GM23248 (cell line): ENCODE measurements around the gene OR5K2. TPM values are rescaled to one million over a fixed set of nuclear protein-coding genes. Genes with fewer than 3 reads are reported as not detected.

Source experiments
- DNase-seq: peaks from one replicate; pipeline ENCODE4 v3.0.0-alpha.2; 2015
- H2AFZ ChIP-seq: fragments of 200-600 bp; sonication (generic); 2 replicates; pipeline ENCODE4 v1.6.1; 2016; ENCODE audit warnings: antibody characterized with exemption
- H3F3A ChIP-seq: fragments of 200-600 bp; sonication (generic); 2 replicates; pipeline ENCODE4 v1.6.1; 2016; ENCODE audit warnings: mild to moderate bottlenecking, antibody characterized with exemption, mixed run types; ENCODE audit not compliant: insufficient read depth
- H3K27ac ChIP-seq: fragments of 200-600 bp; sonication (generic); 2 replicates; pipeline ENCODE4 v1.5.1; 2016; ENCODE audit warnings: mild to moderate bottlenecking
- H3K27me3 ChIP-seq: fragments of 200-600 bp; sonication (generic); replicated peaks from 2 replicates; pipeline ENCODE4 v1.6.1; 2016; ENCODE audit warnings: mild to moderate bottlenecking; ENCODE audit not compliant: insufficient read depth
- H3K36me3 ChIP-seq: fragments of 200-600 bp; sonication (generic); 2 replicates; pipeline ENCODE4 v1.6.1; 2016; ENCODE audit warnings: low read depth, mild to moderate bottlenecking
- H3K4me1 ChIP-seq: fragments of 200-600 bp; sonication (generic); 2 replicates; pipeline ENCODE4 v1.6.1; 2016; ENCODE audit warnings: mild to moderate bottlenecking; ENCODE audit not compliant: insufficient read depth
- H3K4me2 ChIP-seq: fragments of 200-600 bp; sonication (generic); one replicate; pipeline ENCODE4 v1.6.1; 2016; ENCODE audit warnings: mild to moderate bottlenecking; ENCODE audit not compliant: unreplicated experiment
- H3K4me3 ChIP-seq: fragments of 200-600 bp; sonication (generic); 2 replicates; pipeline ENCODE4 v1.5.1; 2016; ENCODE audit warnings: mild to moderate bottlenecking
- H3K79me2 ChIP-seq: fragments of 200-600 bp; sonication (generic); 2 replicates; pipeline ENCODE4 v1.6.1; 2016; ENCODE audit warnings: mild to moderate bottlenecking; ENCODE audit not compliant: insufficient read depth
- H3K9ac ChIP-seq: fragments of 200-600 bp; sonication (generic); 2 replicates; pipeline ENCODE4 v1.6.1; 2016; ENCODE audit warnings: mild to moderate bottlenecking
- H3K9me2 ChIP-seq: fragments of 200-600 bp; sonication (generic); 2 replicates; pipeline ENCODE4 v1.6.1; 2016; ENCODE audit warnings: mixed run types, mild to moderate bottlenecking, moderate library complexity; ENCODE audit not compliant: insufficient read depth
- H3K9me3 ChIP-seq: fragments of 200-600 bp; sonication (generic); one replicate; pipeline ENCODE4 v1.6.1; 2017; ENCODE audit warnings: low read depth
- H4K20me1 ChIP-seq: fragments of 200-600 bp; sonication (generic); 2 replicates; pipeline ENCODE4 v1.6.0; 2016; ENCODE audit not compliant: insufficient read depth
- EZH2 ChIP-seq: fragments of 200-600 bp; sonication (generic); IDR thresholded peaks from 2 replicates; pipeline ENCODE4 v1.6.1; 2018; ENCODE audit warnings: antibody characterized with exemption, mild to moderate bottlenecking; ENCODE audit not compliant: insufficient read depth, poor library complexity, severe bottlenecking
- WGBS, 2 experiments: methylation state at CpG; one replicate each; pipeline ENCODE4 v1.1.6; 2015 to 2017; ENCODE audit warnings: low lambda C conversion rate in 2 of 2, low coverage in 1 of 2; ENCODE audit errors: missing lambda C conversion rate in 2 of 2; 5-methylcytosine and 5-hydroxymethylcytosine counted together
- in situ Hi-C: fragments of 300-500 bp; cut with MboI; formaldehyde crosslinking; loops from 2 replicates; pipeline ENCODE4 v1.15.0; 2020
- polyA plus RNA-seq: library from polyadenylated mRNA; unstranded; fragments of >200 nt; fragmentation: Nextera tagmentation; extraction: Ambion mirVana; gene quantifications from 2 replicates; pipeline ENCODE4 v1.2.1, GENCODE V29; 2016
- small RNA-seq: library from RNA; depleted of rRNA; stranded (forward); fragments of <200 nt; gene quantifications from one replicate; pipeline ENCODE3, GENCODE V24; 2014; ENCODE audit warnings: low read depth, low replicate concordance
- total RNA-seq: library from RNA; depleted of rRNA; stranded (reverse); fragments of >200 nt; shearing (Covaris generic); gene quantifications from 2 replicates; pipeline ENCODE4 v1.2.3, GENCODE V29; 2014; rRNA removed

Gene OR5K2
- total and polyA plus RNA-seq, 2 experiments from 2014 or later = not detected

DNA sequence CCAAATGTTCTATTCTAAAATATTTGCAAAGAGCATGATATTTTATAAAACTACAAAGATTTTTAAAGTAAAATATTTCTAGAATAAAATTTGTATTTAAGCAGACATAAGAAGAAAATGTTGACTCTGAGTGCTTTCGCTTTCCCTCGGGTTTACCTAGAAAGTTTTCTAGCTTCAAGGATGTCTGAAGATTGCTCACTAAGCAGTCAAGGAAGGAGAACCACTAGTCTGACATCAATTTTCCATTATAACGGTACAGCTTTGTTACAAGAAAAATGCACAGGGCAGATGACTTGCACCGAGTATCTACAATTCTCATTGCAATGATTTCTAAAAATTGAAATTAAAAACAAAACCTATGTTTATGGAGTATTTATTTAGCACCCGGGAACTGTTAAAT, 48.5 kb downstream of the OR5K2 start:
- Histone ChIP-seq H3F3A (no peaks in the 10 kb centered on the region), H3K27ac (no peak overlapping the region)
- 59 to 66% methylated on average over 5 of the region's 5 CpGs for WGBS, 2 experiments

More for the DNA sequence above, 48.5 kb downstream of the OR5K2 start:
- H3K4me1 ChIP-seq = no peaks in the 10 kb centered on the region
- no peaks in the 10 kb centered on the region for H3K79me2 ChIP-seq
- TF ChIP-seq EZH2 = no peak
- no peaks in the 10 kb centered on the region for H3K36me3 ChIP-seq
- peaks cover 22% of the 10 kb centered on the region; the same call in 1 of the 2 replicates for H3K27me3 ChIP-seq
- H3K4me2 ChIP-seq = no peak overlapping the region
- H3K9ac ChIP-seq = no peak overlapping the region
- H3K9me3 ChIP-seq = no peaks in the 10 kb centered on the region
- no peak overlapping the region for H3K4me3 ChIP-seq
- H3K9me2 ChIP-seq = no peaks in the 10 kb centered on the region
- H2AFZ ChIP-seq = no peak overlapping the region
- no peak for DNase-seq
- in situ Hi-C loops = no loop called here
- no peaks in the 10 kb centered on the region for H4K20me1 ChIP-seq

Small RNAs within 50 kb of the gene (small RNA-seq; reads per million reads assigned to genes)
- not detected for gene RPL38P4

Other genes starting within 250 kb of the OR5K2 start
- not detected in 2 replicates for gene OR5H6, start 233.4 kb upstream of the OR5K2 start, total RNA-seq
- gene OR5H6, start 233.4 kb upstream of the OR5K2 start, polyA plus RNA-seq = not detected in 2 replicates
- not detected in 2 replicates for gene OR5H2, start 215.2 kb upstream of the OR5K2 start, total RNA-seq
- gene OR5H2, start 215.2 kb upstream of the OR5K2 start, polyA plus RNA-seq = not detected in 2 replicates
- gene OR5K4, start 143.8 kb upstream of the OR5K2 start, total RNA-seq = not detected in 2 replicates
- not detected in 2 replicates for gene OR5K4, start 143.8 kb upstream of the OR5K2 start, polyA plus RNA-seq
- not detected in 2 replicates for gene OR5K3, start 107.0 kb upstream of the OR5K2 start, total RNA-seq
- gene OR5K3, start 107.0 kb upstream of the OR5K2 start, polyA plus RNA-seq = not detected in 2 replicates
- not detected in 2 replicates for gene OR5K1, start 34.5 kb upstream of the OR5K2 start, total RNA-seq
- gene OR5K1, start 34.5 kb upstream of the OR5K2 start, polyA plus RNA-seq = not detected in 2 replicates
- gene CLDND1, start 25.2 kb downstream of the OR5K2 start, total RNA-seq = 46.4 and 51.3 TPM in 2 replicates
- gene CLDND1, start 25.2 kb downstream of the OR5K2 start, polyA plus RNA-seq = 59.2 and 60.7 TPM in 2 replicates
- not detected in 2 replicates for gene GPR15, start 34.3 kb downstream of the OR5K2 start, total RNA-seq
- not detected in 2 replicates for gene GPR15, start 34.3 kb downstream of the OR5K2 start, polyA plus RNA-seq
- gene CPOX, start 95.9 kb downstream of the OR5K2 start, total RNA-seq = 33.6 and 34.3 TPM in 2 replicates
- 9.2 and 10.1 TPM in 2 replicates for gene CPOX, start 95.9 kb downstream of the OR5K2 start, polyA plus RNA-seq